Lung (tissue), 12 donors: ENCODE measurements around the gene HES5. TPM values are rescaled to one million over a fixed set of nuclear protein-coding genes. Genes with fewer than 3 reads are reported as not detected.

ENCODE experiments used
- ATAC-seq: fragments of 200-7000 bp; cut with Tn5 transposase; one replicate; pipeline ENCODE4 v1.9.1; 2020; ENCODE audit warnings: moderate number of reproducible peaks; ENCODE audit not compliant: insufficient read depth, low FRiP score
- DNase-seq, 3 donors: peaks; one replicate each; pipeline ENCODE4 v3.0.0-alpha.2; 2013 to 2017
- H3K27ac ChIP-seq, 2 donors: one replicate each; pipeline ENCODE4 v1.5.1; 2013; ENCODE audit warnings: mild to moderate bottlenecking in 2 of 2, moderate library complexity in 2 of 2, control low read depth in 1 of 2, inconsistent platforms in 1 of 2, low read depth in 1 of 2, low read length in 1 of 2
- H3K27me3 ChIP-seq, 3 donors: one replicate each; pipeline ENCODE4 v1.5.1; 2013; ENCODE audit warnings: low read length in 2 of 3; ENCODE audit not compliant: control insufficient read depth in 3 of 3, insufficient read depth in 3 of 3
- H3K36me3 ChIP-seq, 4 donors: one replicate each; pipeline ENCODE4 v1.5.1; 2013; ENCODE audit warnings: low read length in 4 of 4, mild to moderate bottlenecking in 1 of 4, moderate library complexity in 1 of 4; ENCODE audit not compliant: control insufficient read depth in 4 of 4, insufficient read depth in 4 of 4
- H3K4me1 ChIP-seq, 5 donors: one replicate each; pipeline ENCODE4 v1.5.1; 2013; ENCODE audit warnings: low read length in 5 of 5, mild to moderate bottlenecking in 2 of 5, moderate library complexity in 1 of 5; ENCODE audit not compliant: control insufficient read depth in 5 of 5, insufficient read depth in 5 of 5
- H3K4me3 ChIP-seq: one replicate; pipeline ENCODE4 v1.5.1; 2013; ENCODE audit warnings: mild to moderate bottlenecking, control low read depth, moderate library complexity
- H3K9ac ChIP-seq, 2 donors: one replicate each; pipeline ENCODE4 v1.5.1; 2013; ENCODE audit warnings: low read length in 2 of 2, control low read depth in 1 of 2; ENCODE audit not compliant: insufficient read depth in 1 of 2
- H3K9me3 ChIP-seq, 4 donors: one replicate each; pipeline ENCODE4 v1.5.1; 2013; ENCODE audit warnings: low read length in 3 of 4, mild to moderate bottlenecking in 1 of 4, moderate library complexity in 1 of 4; ENCODE audit not compliant: control insufficient read depth in 4 of 4, insufficient read depth in 3 of 4
- CTCF ChIP-seq: IDR thresholded peaks from 2 replicates; pipeline ENCODE4 v1.5.1; 2012; ENCODE audit warnings: mild to moderate bottlenecking; ENCODE audit errors: control extremely low read depth, extremely low read depth
- WGBS, 2 donors: extraction: QIAGEN DNeasy Blood & Tissue Kit; methylation state at CpG; one replicate each; pipeline ENCODE4 v1.1.7; 2013; 5-methylcytosine and 5-hydroxymethylcytosine counted together
- polyA plus RNA-seq, 2 donors: library from polyadenylated mRNA; stranded (reverse); fragments of 200-250 nt; gene quantifications; one replicate each; pipeline ENCODE4 v1.2.1, GENCODE V29; 2013
- total RNA-seq, 2 donors: library from RNA; depleted of rRNA in 1 of 2; stranded (reverse); fragments of >200 nt in 1 of 2; gene quantifications; one replicate each; pipeline ENCODE4 v1.2.1, GENCODE V29; 2014 to 2021
- donor health status: control.
- donor health status: control.
- donor health status: Bipolar disorder and iron deficiency.
- donor health status: healthy.
- donor health status: DM: yes; HTN: yes; CAD: no.

The HES5 gene
- total and polyA plus RNA-seq, 4 donors: 0.16 to 1.00 (median 0.36) TPM

DNA sequence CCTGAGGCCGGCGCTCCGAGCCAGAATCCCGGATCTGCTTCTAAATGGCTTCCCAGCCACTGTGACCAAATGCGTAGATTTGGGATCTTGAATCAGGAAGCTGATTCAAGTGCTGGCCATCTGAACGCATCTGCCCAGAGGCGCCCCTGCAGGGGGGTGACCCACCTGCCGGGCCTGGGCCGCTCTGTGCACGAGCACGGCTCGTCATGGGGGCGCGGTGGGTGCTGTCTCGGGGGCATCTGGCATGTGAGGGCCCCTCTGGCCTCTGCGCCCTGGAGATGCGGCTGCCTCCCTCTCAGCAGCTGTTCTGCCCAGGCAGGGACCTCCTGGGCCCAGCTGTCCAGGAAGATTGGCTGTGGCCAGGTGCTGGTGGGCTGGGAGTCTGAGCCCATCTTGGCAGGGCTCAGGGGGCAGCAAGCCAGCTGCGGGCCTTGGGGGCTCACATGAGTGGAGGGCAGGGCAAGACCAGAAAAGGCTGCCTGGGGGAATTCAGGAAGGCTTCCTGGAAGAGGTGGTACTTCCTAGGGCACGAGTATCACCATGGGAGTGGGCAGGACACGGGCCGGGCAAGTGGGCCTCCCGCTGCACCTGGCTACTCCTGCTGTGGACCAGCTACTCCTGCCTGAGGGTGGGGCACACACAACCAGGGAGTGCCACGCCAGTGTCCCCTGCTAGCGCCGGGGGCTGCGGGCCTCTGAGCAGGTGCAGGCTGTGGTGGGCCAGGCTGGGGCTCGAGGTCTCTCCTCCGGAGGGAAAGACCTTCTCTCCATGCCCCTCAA lies 28.8 kb downstream of the HES5 start:
- H3K4me1 ChIP-seq: peaks cover 0 to 26% (median 0%) of the 10 kb centered on the region in 5 donors
- H3K9me3 ChIP-seq: peaks cover 0 to 2% (median 0%) of the 10 kb centered on the region in 4 donors
- peaks cover 0 to 5% (median 3%) of the 10 kb centered on the region in 3 donors for H3K27me3 ChIP-seq
- no peak for TF ChIP-seq CTCF
- H3K9ac ChIP-seq: no peak overlapping the region
- H3K27ac ChIP-seq: no peak overlapping the region
- H3K36me3 ChIP-seq: no peaks in the 10 kb centered on the region
- ATAC-seq (no peak), DNase-seq (no peak)
- no peak overlapping the region for H3K4me3 ChIP-seq
- WGBS, 2 donors: 73 to 84% methylated on average over 28 of the region's 28 CpGs

- ATAC-seq (no peak), DNase-seq (no peak)
- Histone ChIP-seq H3K4me1 (peaks cover 0 to 18% (median 0%) of the 10 kb centered on the region in 5 donors), H3K9me3 (peaks cover 0 to 2% (median 0%) of the 10 kb centered on the region in 4 donors), H3K27ac (no peak overlapping the region), H3K36me3 (no peaks in the 10 kb centered on the region), H3K9ac (no peak overlapping the region), H3K27me3 (peaks cover 0 to 5% (median 3%) of the 10 kb centered on the region in 3 donors), H3K4me3 (no peak overlapping the region)
- 49 to 54% methylated on average over 19 of the region's 19 CpGs for WGBS, 2 donors
- TF ChIP-seq CTCF: no peak
These were observed 30.0 kb downstream of the HES5 start for GRCh38 chr1:2499986-2500596.

DNA sequence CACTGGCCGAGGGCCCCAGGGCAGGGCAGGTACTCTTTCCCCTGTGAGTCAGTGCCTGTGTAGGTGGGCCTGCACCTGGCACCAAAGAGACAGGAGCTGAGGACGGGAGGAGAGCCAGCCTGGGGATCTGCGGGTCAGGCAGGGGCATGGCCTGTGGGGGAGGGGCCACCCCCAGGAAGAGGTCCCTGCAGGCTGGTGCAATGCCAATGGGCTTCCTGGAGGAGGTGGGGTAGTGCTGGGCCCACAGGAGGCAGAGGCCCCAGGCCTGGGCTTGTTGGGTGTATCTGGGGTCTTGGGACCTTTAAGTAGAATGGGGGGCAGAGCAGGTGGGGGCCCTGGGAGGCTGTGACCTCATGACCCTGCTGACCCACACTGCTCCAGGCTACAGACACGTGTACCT lies 30.8 kb downstream of the HES5 start:
- peaks cover 0 to 10% (median 0%) of the 10 kb centered on the region in 5 donors for H3K4me1 ChIP-seq
- H3K27me3 ChIP-seq: peaks cover 0 to 5% (median 3%) of the 10 kb centered on the region in 3 donors
- no peak overlapping the region for H3K4me3 ChIP-seq
- ATAC-seq (no peak), DNase-seq (no peak)
- WGBS, 2 donors: 56 to 60% methylated on average over 4 of the region's 4 CpGs
- no peak overlapping the region for H3K9ac ChIP-seq
- no peak for TF ChIP-seq CTCF
- H3K9me3 ChIP-seq: peaks cover 0 to 2% (median 0%) of the 10 kb centered on the region in 4 donors
- no peaks in the 10 kb centered on the region for H3K36me3 ChIP-seq
- H3K27ac ChIP-seq: no peak overlapping the region
